ENCODE data around the gene HAS3. TPM values are rescaled to one million over a fixed set of nuclear protein-coding genes. Genes with fewer than 3 reads are reported as not detected.
"Not testable (repeated sequence)": the region's sequence is repeated elsewhere in the genome, so short reads cannot be mapped to it uniquely, and the experiment has no call there.

HAS3 gene
- polyA plus RNA-seq, 1 donor (not counting 4 experiments of a cell fraction or from before 2014, with no cell fraction given) = 132 TPM

- H3K9me1 ChIP-seq (ENCODE audit: control insufficient read depth, extremely low read depth, insufficient read depth, low read length); H3K27me3 ChIP-seq (ENCODE audit: control insufficient read depth, extremely low read depth, insufficient read depth, low read length); H3K27ac ChIP-seq (ENCODE audit: control insufficient read depth, insufficient read depth, low read length); DNase-seq (ENCODE audit: low read depth, low spot score); dilution Hi-C loops (cut with MboI; ENCODE audit: extremely low pct_ligation_motif_present, low sequenced_read_pairs); H3K4me1 ChIP-seq (ENCODE audit: control insufficient read depth, extremely low read depth, insufficient read depth, low read length); H2AFZ ChIP-seq (ENCODE audit: control insufficient read depth, low read length); H3K9ac ChIP-seq (ENCODE audit: control insufficient read depth, extremely low read depth, insufficient read depth, low read length); H3K4me2 ChIP-seq (ENCODE audit: control insufficient read depth, extremely low read depth, insufficient read depth, low read depth, low read length); H3K4me3 ChIP-seq (ENCODE audit: control insufficient read depth in 2 of 3, extremely low read depth in 1 of 3, insufficient read depth in 2 of 3, low read depth in 1 of 3, low read length in 3 of 3); FAIRE-seq; H4K20me1 ChIP-seq (ENCODE audit: control insufficient read depth, extremely low read depth, insufficient read depth, low read length); H3K9me3 ChIP-seq (ENCODE audit: control insufficient read depth, low read depth, low read length); H3K36me3 ChIP-seq (ENCODE audit: control insufficient read depth in 2 of 2, extremely low read depth in 1 of 2, insufficient read depth in 2 of 2, low read length in 2 of 2): not testable (repeated sequence)
- peaks cover 44% of the 10 kb centered on the region for H3K79me2 ChIP-seq (ENCODE audit: control insufficient read depth, insufficient read depth, low read length)
Observed at GRCh38 chr16:69124961-69125360, 19.5 kb downstream of the HAS3 start.

DNA sequence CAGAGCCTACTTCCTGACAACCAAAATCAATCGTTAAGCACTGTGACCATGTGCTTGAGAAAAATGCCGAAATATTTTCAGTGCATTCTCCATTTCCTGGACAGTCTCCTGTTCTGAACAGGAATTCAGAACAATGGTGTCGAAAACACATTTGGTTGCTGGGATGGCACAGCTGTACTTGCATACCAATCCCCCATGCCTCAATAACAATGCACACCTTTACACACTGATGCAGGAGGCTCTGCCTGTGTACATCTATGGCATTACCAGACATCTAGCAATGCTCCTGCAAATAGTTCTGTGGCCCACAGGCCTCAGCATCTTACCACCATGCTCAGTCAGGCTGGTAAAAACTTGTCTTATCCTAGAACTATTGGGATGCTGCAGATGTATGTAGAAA lies 20.8 kb downstream of the HAS3 start:
- peaks cover 57% of the 10 kb centered on the region for H3K79me2 ChIP-seq (ENCODE audit: control insufficient read depth, insufficient read depth, low read length)
- no peak for TF ChIP-seq EZH2 (IDR thresholded peaks at IDR 0.05; ENCODE audit: low read length)
- TF ChIP-seq, protein P1, sequence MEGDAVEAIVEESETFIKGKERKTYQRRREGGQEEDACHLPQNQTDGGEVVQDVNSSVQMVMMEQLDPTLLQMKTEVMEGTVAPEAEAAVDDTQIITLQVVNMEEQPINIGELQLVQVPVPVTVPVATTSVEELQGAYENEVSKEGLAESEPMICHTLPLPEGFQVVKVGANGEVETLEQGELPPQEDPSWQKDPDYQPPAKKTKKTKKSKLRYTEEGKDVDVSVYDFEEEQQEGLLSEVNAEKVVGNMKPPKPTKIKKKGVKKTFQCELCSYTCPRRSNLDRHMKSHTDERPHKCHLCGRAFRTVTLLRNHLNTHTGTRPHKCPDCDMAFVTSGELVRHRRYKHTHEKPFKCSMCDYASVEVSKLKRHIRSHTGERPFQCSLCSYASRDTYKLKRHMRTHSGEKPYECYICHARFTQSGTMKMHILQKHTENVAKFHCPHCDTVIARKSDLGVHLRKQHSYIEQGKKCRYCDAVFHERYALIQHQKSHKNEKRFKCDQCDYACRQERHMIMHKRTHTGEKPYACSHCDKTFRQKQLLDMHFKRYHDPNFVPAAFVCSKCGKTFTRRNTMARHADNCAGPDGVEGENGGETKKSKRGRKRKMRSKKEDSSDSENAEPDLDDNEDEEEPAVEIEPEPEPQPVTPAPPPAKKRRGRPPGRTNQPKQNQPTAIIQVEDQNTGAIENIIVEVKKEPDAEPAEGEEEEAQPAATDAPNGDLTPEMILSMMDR (optimal IDR thresholded peaks at IDR 0.05 in 1 of 3, IDR thresholded peaks at IDR 0.05 in 1 of 3, conservative IDR thresholded peaks at IDR 0.05 in 1 of 3; ENCODE audit: extremely low read depth in 1 of 3, insufficient read depth in 2 of 3, low read length in 3 of 3) = no peak
- no peak for FAIRE-seq

GRCh38 chr16:69126801-69127200 lies 21.3 kb downstream of the HAS3 start:
- H3K36me3 ChIP-seq (ENCODE audit: control insufficient read depth in 2 of 2, extremely low read depth in 1 of 2, insufficient read depth in 2 of 2, low read length in 2 of 2); H3K4me2 ChIP-seq (ENCODE audit: control insufficient read depth, extremely low read depth, insufficient read depth, low read depth, low read length); H3K9me1 ChIP-seq (ENCODE audit: control insufficient read depth, extremely low read depth, insufficient read depth, low read length); H4K20me1 ChIP-seq (ENCODE audit: control insufficient read depth, extremely low read depth, insufficient read depth, low read length); H3K9ac ChIP-seq (ENCODE audit: control insufficient read depth, extremely low read depth, insufficient read depth, low read length); FAIRE-seq; H2AFZ ChIP-seq (ENCODE audit: control insufficient read depth, low read length); dilution Hi-C loops (cut with MboI; ENCODE audit: extremely low pct_ligation_motif_present, low sequenced_read_pairs); H3K27ac ChIP-seq (ENCODE audit: control insufficient read depth, insufficient read depth, low read length); H3K27me3 ChIP-seq (ENCODE audit: control insufficient read depth, extremely low read depth, insufficient read depth, low read length); H3K4me3 ChIP-seq (ENCODE audit: control insufficient read depth in 2 of 3, extremely low read depth in 1 of 3, insufficient read depth in 2 of 3, low read depth in 1 of 3, low read length in 3 of 3); H3K9me3 ChIP-seq (ENCODE audit: control insufficient read depth, low read depth, low read length); DNase-seq (ENCODE audit: low read depth, low spot score): not testable (repeated sequence)
- Histone ChIP-seq H3K4me1 (ENCODE audit: control insufficient read depth, extremely low read depth, insufficient read depth, low read length) (peaks cover 10% of the 10 kb centered on the region), H3K79me2 (ENCODE audit: control insufficient read depth, insufficient read depth, low read length) (peaks cover 62% of the 10 kb centered on the region)

More for the DNA sequence above, 20.8 kb downstream of the HAS3 start:
- H3K9me1 ChIP-seq (ENCODE audit: control insufficient read depth, extremely low read depth, insufficient read depth, low read length) = peaks cover 3% of the 10 kb centered on the region
- no peak for DNase-seq (ENCODE audit: low read depth, low spot score)
- peaks cover 10% of the 10 kb centered on the region for H3K4me1 ChIP-seq (ENCODE audit: control insufficient read depth, extremely low read depth, insufficient read depth, low read length)
- H3K4me3 ChIP-seq (ENCODE audit: control insufficient read depth in 2 of 3, extremely low read depth in 1 of 3, insufficient read depth in 2 of 3, low read depth in 1 of 3, low read length in 3 of 3) = no peak overlapping the region
- H3K27me3 ChIP-seq (ENCODE audit: control insufficient read depth, extremely low read depth, insufficient read depth, low read length) = no peaks in the 10 kb centered on the region
- H4K20me1 ChIP-seq (ENCODE audit: control insufficient read depth, extremely low read depth, insufficient read depth, low read length) = peaks cover 6% of the 10 kb centered on the region
- no peak overlapping the region for H2AFZ ChIP-seq (ENCODE audit: control insufficient read depth, low read length)
- dilution Hi-C loops (cut with MboI; ENCODE audit: extremely low pct_ligation_motif_present, low sequenced_read_pairs) = no loop called here
- H3K4me2 ChIP-seq (ENCODE audit: control insufficient read depth, extremely low read depth, insufficient read depth, low read depth, low read length) = no peak overlapping the region
- peaks cover 4 to 9% of the 10 kb centered on the region in 2 experiments for H3K36me3 ChIP-seq (ENCODE audit: control insufficient read depth in 2 of 2, extremely low read depth in 1 of 2, insufficient read depth in 2 of 2, low read length in 2 of 2)
- H3K9ac ChIP-seq (ENCODE audit: control insufficient read depth, extremely low read depth, insufficient read depth, low read length) = no peak overlapping the region
- no peaks in the 10 kb centered on the region for H3K9me3 ChIP-seq (ENCODE audit: control insufficient read depth, low read depth, low read length)
- H3K27ac ChIP-seq (ENCODE audit: control insufficient read depth, insufficient read depth, low read length) = no peak overlapping the region
